CD4-positive, alpha-beta T cell treated with Interleukin-6 at 100 ng/mL for 8 hours (primary cell): ENCODE measurements around the gene SFN.
"Not testable (repeated sequence)": the region's sequence is repeated elsewhere in the genome, so short reads cannot be mapped to it uniquely, and the experiment has no call there.

Source experiments
- DNase-seq: peaks from one replicate; pipeline ENCODE4 v3.0.0-alpha.2; 2020; ENCODE audit warnings: mixed read lengths, low spot score

The SFN gene

DNA sequence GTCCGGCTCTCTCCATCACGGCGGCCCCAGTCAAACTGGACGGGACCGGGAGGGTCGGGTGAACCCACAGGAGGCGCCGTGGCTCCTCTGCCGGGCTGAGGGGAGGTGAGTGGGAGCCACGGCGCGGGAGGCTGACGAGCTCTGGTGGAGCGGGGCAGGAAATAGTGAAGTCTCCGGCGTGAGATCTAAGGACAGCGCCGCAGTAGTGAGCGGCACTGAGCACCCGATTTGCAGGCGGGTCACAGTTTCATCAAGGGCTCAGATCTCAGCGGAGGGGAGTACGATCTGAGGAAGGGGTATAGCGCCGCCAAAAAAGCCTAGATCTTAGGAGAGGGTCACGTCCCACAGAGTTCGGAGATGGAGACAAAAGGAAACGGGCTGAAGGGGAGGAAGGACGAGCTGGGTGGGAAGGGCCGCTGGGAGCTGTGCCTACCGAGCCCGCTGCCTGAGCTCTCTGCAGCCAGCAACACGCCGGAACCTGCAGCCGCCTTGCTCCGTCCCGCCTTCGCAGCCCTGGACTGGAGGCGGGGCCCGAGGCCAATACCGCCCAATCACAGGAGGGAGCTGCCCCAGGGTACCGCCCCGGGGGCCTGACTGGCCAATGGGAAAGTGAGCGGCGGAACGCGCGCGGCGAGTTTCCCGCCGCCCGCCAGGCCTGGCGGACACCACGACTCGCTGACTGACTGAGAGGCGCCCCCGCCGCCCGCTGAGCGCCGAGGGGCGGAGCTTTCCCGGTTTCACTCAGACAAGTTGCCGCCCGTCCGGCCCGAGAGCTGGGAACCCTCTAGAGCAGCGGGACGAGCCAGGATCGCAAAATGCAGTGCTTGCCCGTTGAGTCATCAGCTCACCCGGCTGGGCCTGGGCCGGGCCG lies 1.9 kb downstream of the SFN start:
- peak; percentile 94 for DNase-seq

DNA sequence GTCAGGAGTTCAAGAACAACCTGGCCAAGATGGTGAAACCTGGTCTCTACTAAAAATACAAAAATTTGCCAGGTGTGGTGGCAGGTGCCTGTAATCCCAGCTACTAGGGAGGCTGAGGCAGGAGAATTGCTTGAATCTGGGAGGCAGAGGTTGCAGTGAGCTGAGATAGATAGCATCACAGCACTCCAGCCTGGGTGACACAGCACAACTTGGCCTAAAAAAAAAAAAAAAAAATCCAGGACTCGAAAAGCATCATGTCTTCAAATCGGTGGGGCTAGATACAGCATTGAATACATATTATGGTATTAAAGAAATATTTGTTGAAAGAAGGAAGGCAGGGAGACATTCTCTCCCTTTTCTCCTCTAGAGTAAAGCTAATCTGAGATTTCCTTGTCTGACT lies 10.1 kb downstream of the SFN start:
- DNase-seq, result not testable (repeated sequence)

- DNase-seq, result no peak
Observed at GRCh38 chr1:26874896-26875295, 11.9 kb downstream of the SFN start.

DNA sequence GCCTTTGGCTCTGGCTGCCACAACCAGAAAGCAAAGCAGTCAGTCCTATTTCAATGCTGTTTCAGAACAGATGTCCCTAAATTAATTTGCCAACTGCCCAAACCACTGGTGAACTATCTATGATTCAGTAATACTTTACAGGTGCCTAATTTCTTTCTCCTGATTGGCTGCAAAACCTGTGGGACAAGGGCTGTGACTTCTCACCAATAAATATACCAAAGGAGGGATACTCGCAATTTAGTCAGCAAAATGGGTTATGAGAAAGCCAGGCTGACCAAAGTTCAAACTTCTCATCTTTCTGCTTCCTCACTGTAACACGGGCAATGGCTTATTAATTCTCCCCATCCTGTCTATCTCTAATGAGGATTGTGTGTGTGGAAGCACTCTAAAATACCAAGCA lies 14.4 kb downstream of the SFN start:
- no peak for DNase-seq

DNA sequence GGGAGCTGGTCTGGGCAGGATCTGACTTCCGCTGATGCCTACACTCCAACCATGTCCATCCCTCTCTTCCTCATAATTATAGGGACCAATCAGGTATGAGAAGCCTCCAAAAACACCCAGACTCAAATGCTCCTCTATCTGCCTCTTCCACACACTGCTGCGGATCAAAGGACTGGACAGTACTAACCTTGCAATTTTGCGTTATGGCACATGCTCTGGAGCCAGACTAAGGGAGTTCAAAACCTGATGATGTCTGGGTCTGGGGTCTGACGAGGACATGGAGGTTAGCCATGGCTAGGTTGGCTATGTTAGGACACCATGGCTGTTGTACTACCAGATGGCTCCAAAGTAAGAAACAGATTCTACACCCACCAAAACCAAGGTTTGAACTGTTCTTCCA lies 16.8 kb downstream of the SFN start:
- no peak for DNase-seq

GRCh38 chr1:26881611-26882010 lies 18.7 kb downstream of the SFN start:
- not testable (repeated sequence) for DNase-seq

DNA sequence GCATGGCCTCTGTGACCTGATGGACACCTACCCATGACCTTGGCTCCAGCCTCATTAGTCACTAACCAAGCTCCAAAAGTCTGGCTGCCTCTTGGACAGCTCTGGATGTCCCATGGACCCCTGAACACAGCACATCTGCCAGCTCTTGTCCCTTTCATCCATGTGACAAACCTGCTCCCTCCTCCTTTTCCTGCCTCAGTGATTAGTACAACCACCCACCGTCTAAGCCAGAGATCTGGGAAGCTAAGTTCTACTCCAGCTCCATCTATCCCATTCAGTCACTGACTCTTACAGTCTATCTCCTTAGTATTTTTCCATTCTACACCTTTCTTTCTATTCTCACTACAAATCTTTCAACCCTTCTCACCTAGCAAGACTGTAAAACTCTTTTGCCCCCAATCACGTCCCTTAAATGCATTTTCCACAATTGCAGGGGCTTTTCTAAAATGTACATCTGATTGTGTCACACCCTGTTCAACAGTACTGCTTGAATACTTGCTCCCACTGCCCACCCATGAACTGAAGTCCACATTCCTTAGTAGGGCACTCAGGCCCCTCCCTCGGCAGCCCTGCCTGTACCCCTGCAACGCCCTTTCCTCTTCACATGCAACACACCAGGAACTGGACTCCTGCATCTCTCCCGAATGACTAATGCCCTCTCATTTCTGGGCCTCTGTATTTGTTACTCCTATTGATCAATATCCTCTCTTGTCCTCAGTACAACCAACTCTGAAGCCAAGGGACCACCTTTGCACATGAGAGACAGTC lies 19.9 kb downstream of the SFN start:
- DNase-seq, result no peak

DNA sequence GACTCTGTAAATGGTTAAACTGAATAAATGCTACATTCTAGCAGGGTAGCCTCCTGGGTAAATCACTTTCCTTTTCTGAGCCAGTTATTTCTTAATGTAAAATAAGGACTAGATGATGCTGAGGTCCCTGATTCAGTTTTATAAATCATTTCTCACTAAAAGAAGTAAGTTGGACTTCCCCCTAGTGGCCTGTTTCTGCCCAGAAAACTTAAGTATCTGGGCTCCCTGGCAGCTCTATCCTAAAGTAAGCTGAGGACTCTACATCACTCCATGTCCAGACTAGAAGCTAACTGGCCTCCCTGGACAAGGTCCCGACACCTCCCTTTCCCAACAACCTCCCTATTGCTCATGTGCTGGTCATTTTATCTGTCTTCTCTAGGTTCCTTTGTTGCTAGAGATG lies 24.2 kb downstream of the SFN start:
- peak; percentile 11 for DNase-seq

DNA sequence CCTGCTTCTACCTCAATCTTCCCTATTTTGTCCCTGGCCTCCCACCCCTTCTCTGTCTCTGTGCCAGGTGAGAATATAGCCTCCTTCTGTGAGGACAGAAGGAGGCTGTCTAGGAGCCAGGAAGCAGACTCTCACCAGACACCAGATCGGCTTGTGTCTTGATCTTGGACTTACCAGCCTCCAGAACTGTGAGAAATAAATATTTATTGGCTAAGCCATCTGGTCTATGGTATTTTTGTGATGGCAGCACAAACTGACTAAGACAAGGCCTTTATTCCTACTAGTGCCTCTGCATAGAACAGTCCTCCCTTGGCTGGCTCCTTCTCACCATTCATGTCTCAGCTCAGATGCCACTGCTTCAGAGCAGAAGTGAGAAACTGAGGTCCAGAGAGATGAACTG lies 25.3 kb downstream of the SFN start:
- DNase-seq, result no peak

DNA sequence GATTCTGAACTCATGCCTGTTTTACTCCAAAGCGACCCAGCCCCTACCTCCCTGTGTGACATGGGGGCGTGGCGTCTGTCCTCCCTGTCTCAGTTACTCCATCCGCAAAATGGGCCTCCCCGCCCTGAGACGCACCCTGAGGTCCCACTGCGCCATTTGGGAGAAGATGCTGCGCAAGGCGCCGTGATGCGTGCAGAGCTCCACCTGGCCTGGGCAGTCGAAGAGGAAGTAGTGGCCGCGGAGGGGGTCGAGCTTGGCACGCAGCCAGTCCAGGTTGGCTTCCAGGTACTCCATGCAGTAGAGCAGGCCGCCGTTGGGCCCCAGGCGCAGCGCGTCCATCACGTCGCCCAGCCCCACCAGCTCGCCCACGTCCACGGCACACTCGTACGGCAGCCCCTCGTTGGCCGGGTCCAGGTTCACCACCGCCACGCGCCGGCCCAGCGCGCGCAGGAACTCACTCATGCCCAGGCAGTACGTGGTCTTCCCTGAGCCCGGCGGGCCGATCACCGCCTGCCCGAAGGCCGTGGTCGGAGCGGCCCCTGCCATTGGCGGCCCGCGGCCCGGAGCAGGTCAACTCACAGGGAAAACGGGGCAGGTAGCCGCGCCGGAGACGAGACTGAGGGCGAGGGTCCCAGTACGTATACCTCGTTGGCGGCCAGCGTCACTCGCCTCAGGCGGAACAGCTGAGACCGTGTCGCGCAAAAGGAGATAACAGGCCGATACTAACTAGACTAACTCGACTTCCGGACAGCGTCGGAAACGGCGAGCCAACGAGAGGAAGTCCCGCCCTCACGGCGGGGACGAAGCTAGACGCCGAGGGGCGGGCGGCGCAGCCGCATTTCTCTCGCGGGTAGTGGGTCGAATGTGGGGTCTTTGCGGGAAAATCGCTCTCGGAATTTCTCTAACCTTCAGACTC lies 26.9 kb downstream of the SFN start, which contains the start of gene GPN2:
TSS of gene GPN2 (minus strand) at position 733 of the 916 bp plus-strand sequence. CDS start at position 546, 187 bp downstream.
- DNase-seq, result peak; percentile 70

DNA sequence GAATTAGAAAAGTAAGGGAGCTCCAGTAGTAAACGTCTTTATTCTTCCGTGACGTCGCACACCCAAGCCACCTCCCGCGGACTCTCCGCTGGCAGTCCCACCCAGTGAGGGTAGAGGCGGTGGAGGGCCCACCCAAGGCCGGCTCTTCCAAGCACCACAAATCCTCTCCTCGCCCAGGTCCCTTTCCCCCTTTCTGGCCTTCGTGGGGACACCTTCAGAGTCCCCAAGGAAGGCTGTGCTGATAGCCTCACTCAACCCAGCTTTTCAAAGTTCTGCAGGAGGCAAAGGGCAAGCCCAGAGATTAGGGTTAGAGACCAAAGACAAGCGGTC lies 27.5 kb downstream of the SFN start:
- no peak for DNase-seq

GRCh38 chr1:26894263-26894662 lies 31.3 kb downstream of the SFN start:
- DNase-seq, result no peak

DNA sequence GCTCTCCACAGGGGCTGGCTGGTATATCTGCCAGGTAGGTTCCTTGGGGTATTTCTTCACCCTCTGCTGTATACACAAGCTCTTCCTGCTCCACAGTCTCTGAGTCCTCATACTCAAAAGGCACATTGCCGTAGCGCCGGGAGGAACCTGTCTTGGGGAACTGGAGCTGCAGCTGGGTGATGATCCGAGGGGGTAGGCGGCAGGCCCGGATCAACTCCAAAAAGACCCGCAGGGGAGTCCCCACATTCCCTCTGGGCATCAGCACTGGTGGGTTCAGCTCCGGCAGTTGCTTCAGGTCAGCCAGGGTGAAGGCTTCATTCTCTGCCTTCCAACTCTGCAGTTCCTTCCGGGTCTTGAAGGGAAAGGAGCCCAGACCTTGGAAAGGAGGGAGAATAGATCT lies 34.4 kb downstream of the SFN start:
- no peak for DNase-seq

DNA sequence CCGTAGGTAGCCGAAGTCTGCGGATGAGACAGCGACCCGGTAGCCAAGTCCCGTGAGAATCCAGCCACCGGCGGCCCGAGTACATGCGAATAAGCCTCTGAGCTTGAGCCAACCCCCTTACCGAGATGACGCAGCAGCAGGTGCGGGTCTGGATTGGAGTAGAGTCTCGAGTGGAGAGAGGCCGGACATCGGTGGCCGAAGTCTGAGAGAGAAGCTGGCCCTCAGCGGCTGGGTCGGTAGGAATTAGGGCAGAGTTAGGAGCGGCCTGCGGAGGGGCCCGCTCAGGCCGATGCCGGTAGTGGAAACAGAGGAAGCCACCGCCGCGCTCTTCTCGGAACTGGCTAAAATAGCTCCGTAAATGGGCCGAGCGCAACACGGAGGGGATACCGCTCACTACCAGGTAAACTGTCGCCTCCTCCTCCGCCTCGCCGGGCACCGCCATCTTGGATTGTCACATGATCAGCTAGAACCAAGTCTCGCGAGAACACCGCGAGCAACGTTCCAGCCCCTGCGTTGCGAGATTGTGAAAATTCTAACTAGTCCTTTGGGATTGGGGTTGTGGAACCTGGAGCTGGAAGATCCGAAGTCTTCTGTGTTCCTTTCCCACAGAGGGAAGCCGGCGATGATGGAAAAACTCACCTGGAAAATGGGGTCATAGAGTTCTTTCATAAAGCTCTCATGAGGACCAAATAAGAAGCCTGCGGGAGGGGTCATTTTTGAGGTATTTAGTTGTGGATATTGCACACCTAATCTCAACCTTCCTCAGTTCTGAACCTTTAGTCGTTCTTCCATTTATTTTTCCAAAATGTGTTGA lies 37.3 kb downstream of the SFN start, which contains the start of gene GPATCH3:
TSS of gene GPATCH3 (minus strand) at position 467 of the 814 bp plus-strand sequence. CDS start at position 442, 25 bp downstream.
- DNase-seq, result peak; percentile 84

DNA sequence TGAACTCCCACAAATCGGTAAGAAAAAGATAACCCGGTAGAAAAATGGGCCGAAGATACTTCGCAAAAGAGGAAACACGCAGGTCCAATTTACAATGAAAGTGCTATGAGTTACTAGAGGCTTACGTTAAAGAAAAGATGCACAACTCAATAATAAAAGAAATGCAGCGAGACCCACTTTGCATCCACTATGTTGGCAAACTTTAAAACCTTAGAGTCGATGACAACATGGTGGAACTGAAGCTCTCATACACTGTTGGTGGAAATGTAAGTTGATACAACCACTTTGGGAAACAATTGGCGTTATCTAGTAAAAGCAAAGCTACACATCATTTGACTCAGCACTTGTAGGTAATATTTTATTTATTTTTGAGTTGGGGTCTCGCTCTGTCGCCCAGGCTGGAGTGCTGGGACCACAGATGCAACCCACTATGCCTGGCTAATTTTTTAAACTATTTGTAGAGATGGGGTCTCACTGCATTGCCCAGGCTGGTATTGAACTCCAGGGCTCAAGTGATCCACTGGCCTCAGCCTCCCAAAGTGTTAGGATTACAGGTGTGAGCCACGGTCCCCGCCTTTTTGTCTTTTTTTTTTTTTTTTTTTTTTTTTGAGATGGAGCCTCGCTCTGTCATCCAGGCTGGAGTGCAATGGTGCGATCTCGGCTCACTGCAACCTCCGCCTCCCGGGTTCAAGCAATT lies 38.0 kb downstream of the SFN start:
- no peak for DNase-seq

GRCh38 chr1:26907071-26907917 lies 44.3 kb downstream of the SFN start:
- no peak for DNase-seq

GRCh38 chr1:26909951-26910342 lies 47.0 kb downstream of the SFN start:
- no peak for DNase-seq

- DNase-seq, result no peak
Observed at GRCh38 chr1:26910343-26911160, 47.6 kb downstream of the SFN start.
